ENCODE data around the gene EIF4ENIF1.
"Not testable (repeated sequence)": the region's sequence is repeated elsewhere in the genome, so short reads cannot be mapped to it uniquely, and the experiment has no call there.

The EIF4ENIF1 gene

DNA sequence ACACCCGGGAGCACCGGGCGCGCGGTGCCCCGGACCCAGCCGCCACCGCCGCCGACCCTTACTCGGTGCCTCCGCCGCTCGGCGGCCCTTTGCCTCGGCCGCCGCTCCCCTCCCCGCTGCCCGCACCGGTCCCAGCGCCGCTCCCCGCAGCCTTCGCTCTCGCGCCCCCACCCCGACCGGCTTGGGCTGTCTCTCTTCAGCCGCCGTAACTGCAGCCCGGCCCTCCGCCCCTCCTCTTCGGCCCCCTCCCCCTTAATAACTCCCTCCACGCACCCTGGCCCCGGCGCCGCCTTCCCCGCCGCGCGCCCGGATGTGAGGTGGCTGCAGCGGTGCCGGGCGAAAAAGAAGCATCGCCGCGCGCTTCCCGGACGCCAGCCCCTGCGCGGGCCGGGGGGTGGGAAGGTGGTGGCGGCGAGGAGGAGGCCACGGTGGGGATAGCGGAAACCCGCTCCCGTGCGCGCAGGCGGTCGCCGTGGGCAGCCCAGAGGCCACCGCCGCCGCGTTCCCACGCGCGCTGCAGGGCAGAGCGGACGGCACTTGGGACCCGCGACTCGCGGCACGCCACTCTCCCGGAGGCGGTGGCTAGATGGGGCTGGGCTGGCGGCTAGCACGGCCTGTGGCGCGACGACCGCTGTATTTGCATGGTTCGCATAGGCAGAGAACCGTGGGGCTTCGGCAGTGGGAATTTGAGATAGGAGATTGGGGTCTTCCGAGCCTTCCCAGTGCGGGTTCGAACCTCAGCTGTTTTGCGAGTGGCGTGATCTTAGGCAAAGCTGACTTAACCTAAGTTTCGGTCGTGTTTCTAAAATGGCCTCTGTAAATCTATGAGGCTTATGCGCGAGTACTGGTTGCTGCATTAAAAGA, at the start of gene EIF4ENIF1:
EIF4ENIF1 (minus strand) TSS at position 211 of the 864 bp plus-strand sequence. CDS start 1,124 bp downstream, outside the sequence.
- DNase-seq (ENCODE audit: low read depth) = peak; percentile 73

DNA sequence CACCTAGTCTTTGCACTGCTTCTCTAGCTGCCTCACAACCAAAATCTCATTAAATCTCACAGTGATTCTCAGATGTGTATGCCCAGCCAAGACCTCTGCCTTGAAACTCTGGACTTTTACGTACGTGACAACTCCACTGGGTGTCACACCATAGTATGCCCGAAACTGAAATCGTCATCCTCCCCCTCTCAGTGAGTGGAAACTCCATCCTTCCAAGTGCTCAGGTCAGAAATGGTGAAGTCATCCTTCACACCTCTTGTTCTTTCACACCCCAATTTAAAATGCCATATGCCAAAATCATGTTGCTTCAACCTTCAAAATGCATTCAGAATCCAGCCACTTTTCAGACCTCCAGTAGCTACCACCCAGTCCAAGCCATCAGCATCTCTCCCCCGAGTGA, 49.2 kb upstream of the EIF4ENIF1 start:
- no peak for DNase-seq (ENCODE audit: low read depth)

DNA sequence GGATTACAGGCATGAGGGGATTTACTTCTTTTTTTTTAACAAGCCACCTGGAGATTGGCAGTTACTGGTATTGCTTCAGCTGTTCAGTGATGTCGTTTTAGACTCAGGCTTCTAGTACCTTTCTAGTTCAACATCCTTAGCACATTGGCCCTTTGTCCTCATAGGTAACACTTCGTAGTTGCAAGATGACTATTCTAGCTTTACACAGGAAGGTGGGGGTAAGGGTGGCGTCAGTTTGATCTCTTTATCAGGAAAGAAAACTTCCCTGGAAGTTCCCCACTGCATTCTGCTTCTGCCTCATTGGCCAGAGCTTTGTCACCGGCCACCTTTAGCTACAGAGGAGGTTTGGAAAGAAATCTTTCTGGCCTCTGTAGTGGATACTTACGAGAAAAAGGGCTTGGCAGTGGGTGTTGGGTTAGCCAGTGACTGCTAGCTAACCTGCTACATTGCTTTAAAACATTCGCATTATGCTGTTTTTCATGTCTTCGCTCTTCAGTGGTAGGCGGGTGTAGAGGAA, 47.4 kb upstream of the EIF4ENIF1 start:
- no peak for DNase-seq (ENCODE audit: low read depth)

- no peak for DNase-seq (ENCODE audit: low read depth)
These were observed 43.7 kb upstream of the EIF4ENIF1 start for GRCh38 chr22:31533374-31533773.

DNA sequence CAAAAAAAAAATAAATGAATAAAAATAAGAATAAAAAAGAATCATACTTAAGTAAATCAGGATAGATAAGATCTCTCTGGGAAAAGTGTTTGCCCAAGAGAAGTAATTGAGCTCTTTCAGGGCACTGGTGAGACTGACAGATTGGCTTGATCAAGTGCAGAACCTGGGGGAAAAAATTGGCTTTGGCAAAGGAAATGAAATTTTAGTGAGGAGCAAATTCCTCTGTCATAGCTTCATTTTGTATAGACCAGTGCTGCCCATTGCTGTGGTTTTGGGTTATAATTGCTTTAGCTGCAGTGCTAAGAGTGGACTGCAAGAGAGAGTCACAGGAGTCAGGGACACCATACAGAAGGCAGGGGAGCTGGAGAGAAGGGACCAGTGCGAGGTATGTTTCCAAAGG, 42.4 kb upstream of the EIF4ENIF1 start:
- DNase-seq (ENCODE audit: low read depth) = no peak

DNA sequence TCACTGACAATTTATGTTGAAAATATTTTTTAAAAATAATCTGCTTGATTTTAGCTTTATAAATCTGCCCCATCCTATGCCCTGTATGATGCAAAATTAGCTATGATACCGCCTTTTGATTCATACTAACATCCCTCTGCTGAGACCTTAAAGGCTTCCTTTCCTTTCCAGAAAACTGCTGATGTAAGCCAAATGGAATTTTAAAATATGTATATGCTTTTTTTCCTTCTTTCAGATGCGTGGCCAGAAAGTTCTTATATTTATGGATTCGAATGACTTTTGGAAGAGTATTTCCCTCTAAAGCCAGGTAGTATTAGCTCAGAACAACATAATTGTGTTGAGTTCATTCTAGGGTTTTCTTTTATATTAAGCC, 41.2 kb upstream of the EIF4ENIF1 start:
- no peak for DNase-seq (ENCODE audit: low read depth)

- no peak for DNase-seq (ENCODE audit: low read depth)
These were observed 36.6 kb upstream of the EIF4ENIF1 start for GRCh38 chr22:31526270-31526669.

DNA sequence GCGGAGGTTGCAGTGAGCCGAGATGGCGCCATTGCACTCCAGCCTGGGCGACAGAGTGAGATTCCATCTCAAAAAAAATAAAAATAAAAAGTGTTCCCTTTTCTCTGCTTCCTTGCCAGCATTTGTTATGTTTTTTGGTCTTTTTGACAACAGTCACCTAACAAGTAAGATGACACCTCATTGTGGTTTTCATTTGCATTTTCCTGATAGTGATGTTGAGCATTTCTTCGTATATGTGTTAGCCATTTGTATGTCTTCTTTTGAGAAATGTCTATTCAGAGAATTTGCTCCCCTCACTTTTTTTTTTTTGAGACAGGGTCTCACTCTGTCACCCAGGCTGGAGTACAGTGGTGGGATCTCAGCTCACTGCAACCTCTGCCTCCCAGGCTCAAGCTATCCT, 34.5 kb upstream of the EIF4ENIF1 start:
- not testable (repeated sequence) for DNase-seq (ENCODE audit: low read depth)

DNA sequence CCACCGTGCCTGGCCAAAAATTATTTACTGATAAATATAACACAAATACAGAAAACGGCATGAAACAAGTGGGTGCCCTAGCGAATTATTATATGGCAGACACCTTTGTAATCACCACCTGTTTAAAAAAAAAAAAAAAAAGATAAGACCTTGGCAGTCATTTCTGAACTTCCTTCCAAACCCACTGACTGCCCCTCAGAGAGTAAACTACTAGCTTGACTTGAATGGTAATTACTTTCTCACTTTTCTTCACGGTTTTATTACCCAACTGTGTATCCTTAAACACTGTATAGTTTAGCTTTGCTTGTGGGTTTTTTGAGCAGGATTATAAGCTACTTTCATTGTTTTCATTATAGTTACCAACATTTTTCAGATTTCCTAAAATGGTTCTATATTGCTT, 30.4 kb upstream of the EIF4ENIF1 start:
- DNase-seq (ENCODE audit: low read depth) = no peak

DNA sequence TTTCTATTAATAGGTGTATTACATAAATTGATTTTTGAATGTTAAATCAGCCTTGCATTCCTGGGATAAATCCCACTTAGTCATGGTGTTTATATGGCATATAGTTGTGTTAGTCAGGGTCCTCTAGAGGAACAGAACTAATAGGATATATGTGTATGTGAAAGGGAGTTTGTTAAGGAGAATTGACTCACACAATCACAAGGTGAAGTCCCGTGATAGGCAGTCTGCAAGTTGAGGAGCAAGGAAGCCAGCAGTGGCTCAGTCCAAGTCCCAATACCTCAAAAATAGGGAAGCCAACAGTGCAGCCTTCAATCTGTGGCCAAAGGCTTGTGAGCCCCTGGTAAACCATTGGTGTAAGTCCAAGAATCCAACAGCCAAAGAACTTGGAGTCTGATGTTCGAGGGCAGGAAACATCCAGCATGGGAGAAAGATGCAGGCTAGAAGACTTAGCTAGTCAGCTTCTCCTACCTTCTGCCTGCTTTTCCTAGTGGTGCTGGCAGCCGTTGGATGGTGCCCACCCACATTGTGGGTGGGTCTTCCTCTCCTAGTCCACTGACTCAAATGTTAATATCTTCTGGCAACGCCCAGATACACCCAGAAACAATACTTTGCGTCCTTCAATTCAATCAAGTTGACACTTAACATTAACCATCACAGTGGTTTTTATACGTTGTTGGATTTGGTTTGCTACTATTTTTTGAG, 19.6 kb upstream of the EIF4ENIF1 start:
- DNase-seq (ENCODE audit: low read depth) = no peak

DNA sequence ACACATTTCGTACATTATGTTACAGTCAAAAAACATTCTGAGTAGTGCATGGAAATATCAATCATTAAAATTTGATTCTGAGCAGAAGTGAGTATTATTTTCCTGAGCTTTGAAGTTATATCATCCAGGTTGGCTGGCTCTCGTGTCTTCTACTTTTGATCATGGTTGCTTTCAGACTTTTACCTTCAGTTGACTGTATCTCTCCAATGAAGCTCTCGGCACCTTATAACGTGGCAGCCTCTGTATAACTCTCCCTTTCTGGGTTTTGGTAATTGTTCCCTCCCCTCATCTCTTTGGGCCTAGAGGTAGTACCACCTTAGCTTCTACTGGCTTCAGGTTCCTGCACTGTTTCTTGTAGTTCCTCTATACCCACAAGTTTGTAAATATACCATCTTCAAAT, 18.9 kb upstream of the EIF4ENIF1 start:
- DNase-seq (ENCODE audit: low read depth) = no peak

DNA sequence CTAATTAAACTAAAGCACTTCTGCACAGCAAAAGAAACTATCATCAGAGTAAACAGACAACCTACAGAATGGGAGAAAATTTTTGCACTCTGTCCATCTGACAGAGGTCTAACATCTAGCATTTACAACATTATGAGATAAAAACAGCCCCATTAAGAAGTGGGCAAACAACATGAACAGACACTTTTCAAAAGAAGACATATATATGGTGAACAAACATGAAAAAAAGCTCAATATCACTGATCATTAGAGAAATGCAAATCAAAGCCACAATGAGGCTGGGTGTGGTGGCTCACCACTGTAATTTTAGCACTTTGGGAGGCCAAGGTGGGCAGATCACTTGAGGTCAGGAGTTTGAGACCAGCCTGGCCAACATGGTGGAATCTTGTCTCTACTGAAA, 17.9 kb upstream of the EIF4ENIF1 start:
- not testable (repeated sequence) for DNase-seq (ENCODE audit: low read depth)

- DNase-seq (ENCODE audit: low read depth) = no peak
These were observed 14.6 kb upstream of the EIF4ENIF1 start for GRCh38 chr22:31504282-31504681.

- DNase-seq (ENCODE audit: low read depth) = no peak
These were observed 13.7 kb upstream of the EIF4ENIF1 start for GRCh38 chr22:31503211-31503964.

DNA sequence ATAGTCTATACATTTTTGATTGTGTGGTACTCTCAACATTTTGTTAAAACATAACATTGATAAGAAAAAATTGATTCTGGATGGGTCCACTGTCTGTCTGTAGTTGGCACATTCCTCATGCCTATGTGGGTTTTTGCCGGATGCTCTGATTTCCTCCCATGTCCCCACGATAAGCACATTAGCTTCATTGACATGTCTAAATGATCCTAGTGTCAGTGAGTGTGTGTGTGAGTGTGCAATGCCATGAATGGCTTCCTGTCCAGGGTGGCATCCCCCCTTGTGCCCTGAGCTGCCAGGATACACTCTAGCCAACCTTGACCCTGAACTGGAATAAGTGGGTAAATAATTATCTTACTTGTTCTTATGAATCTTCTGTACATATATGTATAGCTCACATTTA, 12.1 kb upstream of the EIF4ENIF1 start:
- DNase-seq (ENCODE audit: low read depth) = no peak

DNA sequence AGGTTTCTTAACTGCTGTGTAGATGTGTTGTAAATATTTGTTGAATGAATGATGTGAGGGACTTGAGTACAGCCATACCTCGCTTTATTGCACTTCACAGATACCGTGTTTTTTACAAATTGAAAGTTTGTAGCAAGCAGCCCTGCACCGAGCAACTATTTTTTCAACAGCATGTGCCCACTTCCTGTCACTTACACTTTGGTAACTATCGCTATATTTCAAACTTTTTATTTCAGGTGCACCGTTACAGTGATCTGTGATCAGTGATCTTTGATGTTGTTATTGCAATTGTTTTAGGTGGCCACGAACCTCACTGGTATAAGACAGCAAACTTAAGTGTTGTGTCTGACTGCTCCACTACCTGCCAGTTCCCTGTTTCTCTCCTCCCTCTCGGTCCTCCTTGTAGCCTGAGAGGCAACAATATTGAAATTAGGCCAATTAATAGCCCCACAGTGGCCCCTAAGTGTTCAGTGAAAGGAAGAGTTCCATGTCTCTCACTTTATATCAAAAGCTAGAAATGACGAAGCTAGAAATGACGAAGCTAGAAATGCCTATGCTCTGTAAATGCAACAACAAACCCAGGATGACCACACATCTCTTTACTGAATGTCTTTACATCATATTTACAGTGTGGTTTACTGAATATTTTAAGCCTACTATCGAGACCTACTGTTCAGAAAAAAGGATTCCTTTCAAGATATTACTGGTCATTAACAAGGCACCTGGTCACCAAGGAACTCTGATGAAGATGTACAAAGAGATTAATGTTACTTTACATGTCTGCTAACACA, 7.7 kb upstream of the EIF4ENIF1 start:
- no peak for DNase-seq (ENCODE audit: low read depth)

GRCh38 chr22:31496735-31497146, 7.1 kb upstream of the EIF4ENIF1 start:
- peak; percentile 22 for DNase-seq (ENCODE audit: low read depth)

- peak; percentile 95 for DNase-seq (ENCODE audit: low read depth)
These were observed 6.5 kb upstream of the EIF4ENIF1 start, which contains the start of gene SFI1 for GRCh38 chr22:31496007-31496734. Gene SFI1 (plus strand): TSS chr22:31496536. CDS start chr22:31508285, 11,749 bp downstream.

DNA sequence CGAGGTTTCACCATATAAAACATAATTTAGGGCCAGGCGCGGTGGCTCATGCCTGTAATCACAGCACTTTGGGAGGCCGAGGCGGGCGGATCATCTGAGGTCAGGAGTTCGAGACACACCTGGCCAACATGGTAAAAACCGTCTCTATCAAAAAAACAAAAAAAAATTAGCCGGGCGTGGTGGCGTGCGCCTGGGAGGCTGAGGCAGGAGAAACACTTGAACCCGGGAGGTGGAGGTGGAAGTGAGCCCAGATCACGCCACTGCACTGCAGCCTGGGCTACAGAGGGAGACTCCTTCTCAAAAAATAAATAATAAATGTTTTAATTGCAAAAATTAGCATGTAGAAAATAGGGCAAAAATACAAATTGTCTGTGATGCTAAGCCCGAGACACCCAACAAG, 5.7 kb upstream of the EIF4ENIF1 start:
- DNase-seq (ENCODE audit: low read depth) = no peak

DNA sequence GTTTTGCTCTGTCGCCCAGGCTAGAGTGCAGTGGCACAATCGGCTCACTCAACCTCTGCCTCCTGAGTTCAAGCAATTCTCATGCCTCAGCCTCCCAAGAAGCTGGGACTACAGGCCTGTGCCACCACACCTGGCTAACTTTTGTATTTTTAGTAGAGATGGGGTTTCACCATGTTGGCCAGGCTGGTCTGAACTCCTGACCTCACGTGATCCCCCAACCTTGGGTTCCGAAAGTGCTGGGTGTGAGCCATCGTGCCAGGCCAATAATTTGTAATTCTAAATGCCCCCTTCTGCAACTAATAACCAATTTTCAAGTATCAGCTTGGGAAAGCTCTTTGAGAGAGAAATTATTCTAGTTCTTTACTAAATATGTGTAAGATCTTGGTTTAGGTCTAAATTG, 3.7 kb upstream of the EIF4ENIF1 start:
- not testable (repeated sequence) for DNase-seq (ENCODE audit: low read depth)

DNA sequence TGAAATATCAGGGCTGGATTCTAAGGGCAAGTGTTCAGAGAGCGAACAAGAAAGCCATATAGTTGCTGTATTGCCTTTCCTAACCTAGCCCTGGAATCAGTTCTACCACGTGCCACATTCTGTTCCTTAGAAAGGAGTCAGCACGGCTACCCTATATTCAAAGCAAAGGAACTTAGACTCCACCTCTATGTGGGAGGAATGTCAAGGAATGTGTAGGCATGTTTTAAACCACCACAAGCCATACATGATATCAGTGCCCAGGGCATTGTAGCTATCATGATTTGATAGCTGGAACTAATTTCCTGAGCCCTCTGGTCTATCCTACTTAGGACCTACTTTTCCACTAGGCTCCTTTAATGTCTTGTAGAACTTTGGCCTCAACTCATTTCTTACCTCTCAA, 2.5 kb upstream of the EIF4ENIF1 start:
- no peak for DNase-seq (ENCODE audit: low read depth)

Data from stimulated activated CD8-positive, alpha-beta memory T cell treated with anti-CD3 and anti-CD28 coated beads, Interleukin-12 subunit alpha, Interleukin-12 subunit beta, amount 100 ng/mL, for 4 hours (primary cell).